Heart right ventricle (tissue), 16 donors: Measurements from ENCODE around the gene ITPR3. TPM values are rescaled to one million over a fixed set of nuclear protein-coding genes. Genes with fewer than 3 reads are reported as not detected.

Source experiments
- ATAC-seq, 8 donors: fragments of 200-7000 bp; cut with Tn5 transposase; one replicate each; pipeline ENCODE4 v1.9.1; 2020; ENCODE audit warnings: mild to moderate bottlenecking in 8 of 8, moderate library complexity in 8 of 8, moderate number of reproducible peaks in 1 of 8
- DNase-seq, 2 donors: peaks; one replicate each; pipeline ENCODE4 v3.0.0-alpha.2; 2020
- H3K27ac ChIP-seq, 10 donors: fragments of 200-600 bp; sonication (generic) in 2 of 10; one replicate each; pipeline versions ENCODE4 v1.5.0 to v1.8.0; 2020 to 2022; ENCODE audit warnings: mild to moderate bottlenecking in 3 of 10
- H3K27me3 ChIP-seq, 7 donors: fragments of 200-600 bp; one replicate each; pipeline ENCODE4 v1.8.0; 2021 to 2022; ENCODE audit warnings: mild to moderate bottlenecking in 2 of 7
- H3K36me3 ChIP-seq, 9 donors: fragments of 200-600 bp; sonication (generic) in 1 of 9; one replicate each; pipeline versions ENCODE4 v1.5.0 to v1.8.0; 2020 to 2022; ENCODE audit warnings: mild to moderate bottlenecking in 2 of 9
- H3K4me1 ChIP-seq, 9 donors: fragments of 200-600 bp; sonication (generic) in 1 of 9; one replicate each; pipeline versions ENCODE4 v1.5.0 to v1.8.0; 2020 to 2022; ENCODE audit warnings: mild to moderate bottlenecking in 4 of 9
- H3K4me3 ChIP-seq, 10 donors: fragments of 200-600 bp; sonication (generic) in 2 of 10; one replicate each; pipeline versions ENCODE4 v1.5.0 to v1.8.0; 2020 to 2022; ENCODE audit warnings: mild to moderate bottlenecking in 7 of 10, moderate library complexity in 2 of 10
- H3K9me3 ChIP-seq, 11 donors: fragments of 200-600 bp in 10 of 11; sonication (generic) in 2 of 11; one replicate each; pipeline versions ENCODE4 v1.5.0 to v1.8.0; 2013 to 2022; ENCODE audit warnings: mild to moderate bottlenecking in 2 of 11, control low read depth in 1 of 11, moderate library complexity in 1 of 11
- CTCF ChIP-seq, 9 donors: fragments of 200-600 bp; sonication (generic) in 2 of 9; IDR thresholded peaks; one replicate each; pipeline versions ENCODE4 v1.5.0 to v1.8.0; 2021 to 2022; ENCODE audit warnings: antibody characterized with exemption in 9 of 9, mild to moderate bottlenecking in 5 of 9, moderate library complexity in 1 of 9
- WGBS, 2 donors: extraction: QIAGEN DNeasy Blood & Tissue Kit; methylation state at CpG; one replicate each; pipeline ENCODE4 v1.1.7; 2013; ENCODE audit warnings: inconsistent platforms in 1 of 2; 5-methylcytosine and 5-hydroxymethylcytosine counted together
- intact Hi-C, 10 donors: fragments of 100-400 bp; cut with DNase I; formaldehyde crosslinking; loops; one replicate each; pipeline versions ENCODE4 v1.11.1 to v1.14.2; 2022
- polyA plus RNA-seq, 2 donors: library from polyadenylated mRNA; stranded (reverse); fragments of 200-250 nt; gene quantifications; one replicate each; pipeline ENCODE4 v1.2.3, GENCODE V29; 2013
- total RNA-seq, 10 donors: library from RNA; stranded (reverse); fragmentation: NEBNext Ultra II Directional in 3 of 10; extraction: Animal tissue kit (Norgen Biotek cat#: 25700) in 3 of 10; gene quantifications; one replicate each; pipeline versions ENCODE4 v1.2.1 to v1.2.4, GENCODE V29; 2021 to 2023
- donor health status: Arrhythmogenic right ventricular cardiomyopathy.
- donor health status: ischemic (EF 13 %, LVEDD 7.1; RV severe dilation, severe dysfunction).
- donor health status: healthy with polysubstance abuse.
- donor health status: DM: no; HTN: yes; CAD: no.
- donor health status: DM: no; HTN: no; CAD: no.
- donor health status: ischemic (EF 25% LVEDD 6.9; RV normal size, moderate dysfunction).
- donor health status: ischemic (EF 25% LVEDD 5.7; RV mildly dilated, moderate dysfunction).
- donor health status: healthy.
- donor health status: DM: yes; HTN: yes; CAD: no.
- donor health status: Ischemic cardiomyopathy.
- donor health status: ischemic (EF 35%, LVEDD 5.7; RV mildly dilated, moderate dysfunction).
- donor health status: nonischemic (EF 11% LVEDD 7.7; RV severe dilation, severe dysfunction).
- donor health status: DM: yes; HTN: yes; CAD: no.
- donor health status: PGD.
- donor health status: ischemic (EF 29% LVEDD 5.4; RV normal size, mild dysfunction).
- donor health status: nonischemic (EF 23%, LVEDD 6.1; RV moderate dilation, normal function).

Gene ITPR3
- total and polyA plus RNA-seq, 12 donors: 3.2 to 16.7 (median 6.0) TPM

GRCh38 chr6:33609528-33609927 lies 11.6 kb upstream of the ITPR3 start:
- peaks cover 11 to 47% (median 30%) of the 10 kb centered on the region in 9 donors for H3K4me1 ChIP-seq
- no peak for TF ChIP-seq CTCF (IDR thresholded peaks at IDR 0.05)
- no peak overlapping the region for H3K4me3 ChIP-seq
- ATAC-seq (peak; percentile 26 to 80 (median 70)), DNase-seq (peak; percentile 49 to 54)
- intact Hi-C loops: loop anchor here in 2 of 10 donors (1.0 to 2.0 kb wide), 2 partner anchors 19 kb away; no protein-coding TSS in a partner anchor
- peak overlapping the region; percentile 39 to 88 (median 76) for H3K27ac ChIP-seq
- H3K9me3 ChIP-seq: peaks cover 0 to 12% (median 0%) of the 10 kb centered on the region in 11 donors
- 26 to 28% methylated on average over 6 of the region's 6 CpGs for WGBS, 2 donors
- H3K27me3 ChIP-seq: no peaks in the 10 kb centered on the region
- no peaks in the 10 kb centered on the region for H3K36me3 ChIP-seq

GRCh38 chr6:33610067-33610466 lies 11.1 kb upstream of the ITPR3 start:
- Histone ChIP-seq H3K4me1 (peaks cover 11 to 41% (median 30%) of the 10 kb centered on the region in 9 donors), H3K27ac (peak overlapping the region; percentile 39 to 88 (median 76)), H3K36me3 (no peaks in the 10 kb centered on the region), H3K9me3 (peaks cover 0 to 6% (median 0%) of the 10 kb centered on the region in 11 donors), H3K4me3 (no peak overlapping the region), H3K27me3 (no peaks in the 10 kb centered on the region)
- DNase-seq (peak in 1 of 2 donors; percentile 34), ATAC-seq (peak in 7 of 8 donors; percentile 57 to 84 (median 74))
- 54 to 67% methylated on average over 4 of the region's 4 CpGs for WGBS, 2 donors
- no peak for TF ChIP-seq CTCF (IDR thresholded peaks at IDR 0.05)
- intact Hi-C loops: no loop called here

- TF ChIP-seq CTCF (IDR thresholded peaks at IDR 0.05): no peak
- H3K4me1 ChIP-seq: peaks cover 11 to 36% (median 30%) of the 10 kb centered on the region in 9 donors
- intact Hi-C loops: no loop called here
- peak; percentile 27 to 60 (median 46) for ATAC-seq
- DNase-seq: peak in 1 of 2 donors; percentile 36
- H3K36me3 ChIP-seq: no peaks in the 10 kb centered on the region
- H3K27ac ChIP-seq: peak overlapping the region; percentile 24 to 88 (median 71)
- WGBS, 2 donors: 74 to 81% methylated on average over 22 of the region's 22 CpGs
- H3K9me3 ChIP-seq: peaks cover 0 to 5% (median 0%) of the 10 kb centered on the region in 11 donors
- no peaks in the 10 kb centered on the region for H3K27me3 ChIP-seq
- no peak overlapping the region for H3K4me3 ChIP-seq
Observed at GRCh38 chr6:33610779-33611732, 10.1 kb upstream of the ITPR3 start.

- WGBS, 2 donors: 85 to 87% methylated on average over 8 of the region's 8 CpGs
- Histone ChIP-seq H3K4me3 (no peak overlapping the region), H3K4me1 (peaks cover 11 to 33% (median 27%) of the 10 kb centered on the region in 9 donors), H3K27me3 (no peaks in the 10 kb centered on the region), H3K9me3 (peaks cover 0 to 5% (median 0%) of the 10 kb centered on the region in 11 donors), H3K36me3 (no peaks in the 10 kb centered on the region), H3K27ac (no peak overlapping the region)
- intact Hi-C loops: no loop called here
- TF ChIP-seq CTCF (IDR thresholded peaks at IDR 0.05): no peak
- no peak for ATAC-seq
- no peak for DNase-seq
Observed at GRCh38 chr6:33613146-33613794, 7.9 kb upstream of the ITPR3 start.
